ENCODE data around the gene BARHL1. TPM values are rescaled to one million over a fixed set of nuclear protein-coding genes. Genes with fewer than 3 reads are reported as not detected.

Gene BARHL1
- total RNA-seq, 1 experiment from 2014 or later: 0.15 TPM

GRCh38 chr9:132600326-132600984 is 18.0 kb downstream of the BARHL1 start:
- TF ChIP-seq ATF1 (CRISPR knock-in tag; IDR thresholded peaks at IDR 0.05): no peak
- TF ChIP-seq ZNF512 (CRISPR knock-in tag; IDR thresholded peaks at IDR 0.05; ENCODE audit: borderline replicate concordance): no peak
- no peak for TF ChIP-seq JAZF1 (CRISPR knock-in tag; IDR thresholded peaks at IDR 0.05)
- no peak for TF ChIP-seq ZNF425 (CRISPR knock-in tag; conservative IDR thresholded peaks at IDR 0.05)
- TF ChIP-seq ATF6 (CRISPR knock-in tag; IDR thresholded peaks at IDR 0.05): no peak
- TF ChIP-seq ZSCAN18 (CRISPR knock-in tag; IDR thresholded peaks at IDR 0.05): no peak
- TF ChIP-seq ZMAT4 (CRISPR knock-in tag; IDR thresholded peaks at IDR 0.05): no peak
- no peak for TF ChIP-seq OVOL2 (CRISPR knock-in tag; IDR thresholded peaks at IDR 0.05; ENCODE audit: borderline replicate concordance)
- no peak for TF ChIP-seq FOXP4 (CRISPR knock-in tag; IDR thresholded peaks at IDR 0.05)
- TF ChIP-seq SOX15 (CRISPR knock-in tag; IDR thresholded peaks at IDR 0.05): no peak
- no peak for TF ChIP-seq ZNF219 (CRISPR knock-in tag; IDR thresholded peaks at IDR 0.05; ENCODE audit: borderline replicate concordance)
- Mint-ChIP-seq H3K36me3 (peaks cover 31% of the 10 kb centered on the region; the same call in 1 of the 2 replicates), H3K4me3 (no peak overlapping the region), H3K9me3 (no peaks in the 10 kb centered on the region), H3K27me3 (ENCODE audit: low read depth) (no peaks in the 10 kb centered on the region), H3K27ac (no peak overlapping the region; the same call in 1 of the 2 replicates), H3K4me1 (peaks cover 1% of the 10 kb centered on the region; the same call in 1 of the 2 replicates)
- ChIA-PET CTCF (no interaction called here), POLR2A (no interaction called here)
- ATAC-seq (no peak), DNase-seq (ENCODE audit: low spot score) (no peak)

- no peaks in the 10 kb centered on the region for H3K27me3 Mint-ChIP-seq (ENCODE audit: low read depth)
- no peak overlapping the region for H3K4me3 Mint-ChIP-seq
- peaks cover 3% of the 10 kb centered on the region; the same call in 1 of the 2 replicates for H3K4me1 Mint-ChIP-seq
- CTCF ChIA-PET: interaction anchor here (0.6 kb wide), 1 partner anchor 134 kb away, joined by 3 read pairs; no protein-coding TSS in a partner anchor
- POLR2A ChIA-PET: no interaction called here
- no peak overlapping the region for H3K27ac Mint-ChIP-seq
- no peak for DNase-seq (ENCODE audit: low spot score)
- ATAC-seq: no peak
- no peaks in the 10 kb centered on the region for H3K9me3 Mint-ChIP-seq
- peaks cover 31% of the 10 kb centered on the region for H3K36me3 Mint-ChIP-seq
- TF ChIP-seq USF2 (CRISPR knock-in tag; IDR thresholded peaks at IDR 0.05) (no peak), HMGA2 (CRISPR knock-in tag; IDR thresholded peaks at IDR 0.05) (no peak), E2F1 (CRISPR knock-in tag; IDR thresholded peaks at IDR 0.05) (no peak), NFE2L1 (CRISPR knock-in tag; IDR thresholded peaks at IDR 0.05) (no peak), ZNF317 (CRISPR knock-in tag; IDR thresholded peaks at IDR 0.05; ENCODE audit: borderline replicate concordance, low read depth) (no peak), HMGXB4 (CRISPR knock-in tag; IDR thresholded peaks at IDR 0.05) (no peak), ELF4 (CRISPR knock-in tag; IDR thresholded peaks at IDR 0.05; ENCODE audit: low read depth) (no peak), CREB1 (CRISPR knock-in tag; IDR thresholded peaks at IDR 0.05) (no peak)
These were observed 19.8 kb downstream of the BARHL1 start for GRCh38 chr9:132602207-132602606.

All from WTC11 (cell line).